NB4 (cell line): ENCODE results near the gene MIA2.

Source experiments
- CTCF ChIP-seq: IDR thresholded peaks from one replicate; pipeline ENCODE4 v1.5.1; 2012; ENCODE audit warnings: low read depth, low read length
- MYC ChIP-seq: IDR thresholded peaks from 2 replicates; pipeline ENCODE4 v1.6.1; 2011; ENCODE audit warnings: low read depth, low read length

- TF ChIP-seq CTCF (no peak), MYC (no peak)
Observed at GRCh38 chr14:39374851-39375250, 141.1 kb downstream of the MIA2 start.
